K562 (cell line): ENCODE data around the gene IGF2R. TPM values are rescaled to one million over a fixed set of nuclear protein-coding genes. Genes with fewer than 3 reads are reported as not detected.

Experiments used
- ATAC-seq: fragments of 200-7000 bp; cut with Tn5 transposase; 3 replicates; pipeline ENCODE4 v1.9.1; 2020; ENCODE audit warnings: moderate library complexity
- BruUV-seq: library from RNA; stranded (reverse); fragments of 400-500 nt; replicated peaks from 2 replicates; lab custom pipeline; 2021; lab: Mats Ljungman, UMichigan
- CTCF ChIA-PET: fragments of 300-600 bp; formaldehyde crosslinking; extraction: SDS; loops from one replicate; lab custom pipeline; 2021; ENCODE audit warnings: low intra/inter-chr PET ratio; lab: Yijun Ruan, JAX
- POLR2A ChIA-PET: fragments of 300-600, 350-650 bp; sonication (Branson Sonifier 250); formaldehyde crosslinking; extraction: SDS; loops from one replicate; lab custom pipeline; 2021; ENCODE audit warnings: antibody characterized with exemption, inconsistent platforms; lab: Yijun Ruan, JAX
- DNase-seq, 4 experiments: peaks; one replicate each; pipeline versions ENCODE4 v3.0.0 to v3.0.0-alpha.2; 2011 to 2018; ENCODE audit warnings: low spot score in 3 of 4, mixed read lengths in 3 of 4; ENCODE audit errors: extremely low read depth in 1 of 4
- FAIRE-seq: peaks from 2 replicates; lab custom pipeline; 2011; peaks lifted over from hg19 to GRCh38; lab: Jason Lieb, UNC
- H2AFZ ChIP-seq: 2 replicates; pipeline ENCODE4 v1.6.0; 2011; ENCODE audit warnings: low read depth, low read length, control low read depth, inconsistent platforms
- H3K27ac ChIP-seq: fragments of 200-600 bp; 3 replicates; pipeline ENCODE4 v1.8.0; 2011; ENCODE audit warnings: low read depth, mild to moderate bottlenecking, control low read depth, inconsistent platforms, low read length, moderate library complexity, mixed read lengths; ENCODE audit errors: extremely low read depth
- H3K27me3 ChIP-seq, 2 experiments: fragments of 300-600 bp in 1 of 2; 2 replicates in 1 of 2; 3 replicates in 1 of 2; pipeline versions ENCODE4 v1.6.0 to v1.8.0; 2011; ENCODE audit warnings: inconsistent platforms in 2 of 2, low read length in 2 of 2, mild to moderate bottlenecking in 1 of 2, mixed read lengths in 1 of 2, moderate library complexity in 1 of 2; ENCODE audit not compliant: control insufficient read depth in 2 of 2, insufficient read depth in 2 of 2
- H3K36me3 ChIP-seq: fragments of 300-600 bp; 3 replicates; pipeline ENCODE4 v1.8.0; 2011; ENCODE audit warnings: mild to moderate bottlenecking, low read length, inconsistent platforms; ENCODE audit not compliant: control insufficient read depth, insufficient read depth
- H3K4me1 ChIP-seq, 2 experiments: fragments of 200-600 bp in 1 of 2; replicated peaks in 1 of 2; 2 replicates in 1 of 2; 3 replicates in 1 of 2; pipeline versions ENCODE4 v1.5.1 to v1.8.0; 2011; ENCODE audit warnings: inconsistent platforms in 2 of 2, low read length in 2 of 2, mild to moderate bottlenecking in 1 of 2, mixed read lengths in 1 of 2, moderate library complexity in 1 of 2; ENCODE audit not compliant: control insufficient read depth in 2 of 2, insufficient read depth in 2 of 2
- H3K4me2 ChIP-seq: 2 replicates; pipeline ENCODE4 v1.6.1; 2011; ENCODE audit warnings: low read length, control low read depth, inconsistent platforms, mixed read lengths; ENCODE audit not compliant: insufficient read depth
- H3K4me3 ChIP-seq: fragments of 200-600 bp; sonication (generic), shearing (Covaris generic); 2 replicates; pipeline ENCODE4 v1.5.1; 2016; ENCODE audit warnings: control low read depth, inconsistent platforms
- H3K79me2 ChIP-seq: fragments of 200-600 bp; 3 replicates; pipeline ENCODE4 v1.8.0; 2011; ENCODE audit warnings: low read length, inconsistent platforms; ENCODE audit not compliant: control insufficient read depth, insufficient read depth
- H3K9ac ChIP-seq, 2 experiments: 2 replicates each; pipeline versions ENCODE4 v1.6.0 to v1.6.1; 2011; ENCODE audit warnings: low read depth in 2 of 2, low read length in 2 of 2, control low read depth in 1 of 2, inconsistent platforms in 1 of 2, mild to moderate bottlenecking in 1 of 2, mixed read lengths in 1 of 2; ENCODE audit not compliant: insufficient read depth in 1 of 2
- H3K9me1 ChIP-seq: one replicate; pipeline ENCODE4 v1.6.0; 2011; ENCODE audit warnings: inconsistent platforms, mild to moderate bottlenecking, low read length, moderate library complexity; ENCODE audit not compliant: control insufficient read depth, insufficient read depth
- H3K9me3 ChIP-seq: replicated peaks from 2 replicates; pipeline ENCODE4 v1.5.1; 2011; ENCODE audit warnings: low read depth, low read length, inconsistent platforms; ENCODE audit not compliant: control insufficient read depth, insufficient read depth
- H4K20me1 ChIP-seq: replicated peaks from 2 replicates; pipeline ENCODE4 v1.6.1; 2011; ENCODE audit warnings: low read length, inconsistent platforms, mixed read lengths; ENCODE audit not compliant: control insufficient read depth, insufficient read depth
- HDAC3 ChIP-seq: fragments of 450-650 bp; IDR thresholded peaks from 2 replicates; pipeline ENCODE4 v1.6.1; 2018; ENCODE audit warnings: borderline replicate concordance, mild to moderate bottlenecking, moderate library complexity; ENCODE audit not compliant: partially characterized antibody
- SP1 ChIP-seq: sonication (generic); formaldehyde crosslinking; IDR thresholded peaks from 2 replicates; pipeline ENCODE4 v1.8.1; 2022; ENCODE audit warnings: mild to moderate bottlenecking, missing genetic modification reagents
- TEAD4 ChIP-seq, 2 experiments: sonication (generic) in 1 of 2; formaldehyde crosslinking in 1 of 2; IDR thresholded peaks; 2 replicates each; pipeline versions ENCODE4 v1.6.1 to v1.8.0; 2012 to 2022; ENCODE audit warnings: borderline replicate concordance in 1 of 2, inconsistent platforms in 1 of 2, low read length in 1 of 2, mild to moderate bottlenecking in 1 of 2, missing genetic modification reagents in 1 of 2
- ZFP1 ChIP-seq: fragments of 450-650 bp; formaldehyde crosslinking; IDR thresholded peaks from 2 replicates; pipeline ENCODE4 v1.4.0; 2020; ENCODE audit warnings: mild to moderate bottlenecking, mixed read lengths
- ZNF184 ChIP-seq: sonication (generic); formaldehyde crosslinking; IDR thresholded peaks from 2 replicates; pipeline ENCODE4 v1.5.0; 2020; ENCODE audit warnings: missing genetic modification reagents
- ZNF644 ChIP-seq: fragments of 200-800 bp; sonication (Bioruptor generic); IDR thresholded peaks from 2 replicates; pipeline ENCODE4 v1.6.1; 2016; ENCODE audit warnings: low read depth, missing genetic modification characterization, missing compliant biosample characterization
- WGBS: fragments of 100-300 bp; shearing (Covaris generic); methylation state at CpG from one replicate; pipeline ENCODE4 v1.1.6; 2016; ENCODE audit warnings: low coverage, mixed read lengths; ENCODE audit not compliant: insufficient coverage; ENCODE audit errors: missing lambda C conversion rate; 5-methylcytosine and 5-hydroxymethylcytosine counted together
- in situ Hi-C: fragments of 300-500 bp; cut with MboI; formaldehyde crosslinking; loops from 4 replicates; pipeline ENCODE4 v1.15.0; 2018; ENCODE audit warnings: inconsistent platforms, mixed read lengths
- intact Hi-C: fragments of 100-400 bp; cut with micrococcal nuclease; formaldehyde crosslinking; loops from 2 replicates; pipeline ENCODE4 v1.14.2; 2022
- polyA plus RNA-seq, 8 experiments: library from polyadenylated mRNA; depleted of rRNA in 4 of 8; stranded (reverse) in 5 of 8; unstranded in 3 of 8; fragments of >200 nt; fragmentation: Nextera tagmentation in 2 of 8; fragmentation: Illumina TruSeq in 1 of 8; extraction: Ambion mirVana in 2 of 8; extraction: Trizol in 1 of 8; gene quantifications; 2 replicates each; pipeline versions ENCODE4 v1.2.1 to v1.2.3, GENCODE V29; 2011 to 2014; ENCODE audit warnings: inconsistent platforms in 1 of 8, missing spikeins in 1 of 8
- total RNA-seq, 7 experiments: library from RNA; depleted of rRNA in 6 of 7; stranded (reverse); fragments of >200 nt in 6 of 7; fragmentation: Illumina TruSeq in 2 of 7; extraction: Trizol in 2 of 7; gene quantifications; 2 replicates each; pipeline versions ENCODE4 v1.2.1 to v1.2.3, GENCODE V29; 2011 to 2021; ENCODE audit warnings: low replicate concordance in 1 of 7
- TF ChIP-seq, protein P1 (sequence below), 3 experiments: IDR thresholded peaks in 2 of 3; conservative IDR thresholded peaks in 1 of 3; 2 replicates each; pipeline ENCODE4 v1.5.1; 2011 to 2012; ENCODE audit warnings: low read length in 3 of 3, mild to moderate bottlenecking in 3 of 3, control low read depth in 2 of 3, improper control_type of control experiment in 1 of 3, inconsistent platforms in 1 of 3, low read depth in 1 of 3, mixed read lengths in 1 of 3, moderate library complexity in 1 of 3; ENCODE audit not compliant: insufficient read depth in 2 of 3

The IGF2R gene
- total and polyA plus RNA-seq, 9 of the 15 experiments (the other 6 are each of a cell fraction or from before 2014, with no cell fraction given): 3.5 to 92.3 (median 34.5) TPM

DNA sequence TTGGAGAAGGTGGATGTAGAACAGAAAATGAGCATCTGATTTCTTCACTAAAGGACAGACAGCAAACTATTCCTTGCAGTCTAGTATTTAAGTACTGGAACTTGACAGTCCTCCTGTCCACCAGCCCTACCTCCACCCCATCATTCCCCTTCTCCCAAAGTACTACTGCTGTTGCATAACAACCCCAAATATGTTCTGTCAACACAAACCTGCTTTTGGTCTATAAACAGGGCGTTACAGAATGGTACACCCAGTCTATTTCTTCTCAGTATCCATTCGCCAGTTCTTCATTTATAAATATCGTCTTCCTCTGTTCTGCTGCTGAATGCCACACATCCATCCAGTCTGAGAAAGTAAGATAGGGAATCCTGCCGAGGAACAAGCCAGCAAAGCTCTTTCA, 125.1 kb downstream of the IGF2R start:
- H3K9me3 ChIP-seq: no peaks in the 10 kb centered on the region
- ATAC-seq (no peak), FAIRE-seq (no peak), DNase-seq (no peak)
- no peaks in the 10 kb centered on the region for H3K79me2 ChIP-seq
- no peak overlapping the region for H3K4me3 ChIP-seq
- CTCF ChIA-PET: no interaction called here
- H3K4me2 ChIP-seq: no peak overlapping the region
- H3K27me3 ChIP-seq: no peaks in the 10 kb centered on the region
- no peaks in the 10 kb centered on the region for H3K4me1 ChIP-seq
- no peaks in the 10 kb centered on the region for H4K20me1 ChIP-seq
- no peaks in the 10 kb centered on the region for H3K9me1 ChIP-seq
- TF ChIP-seq SP1 (CRISPR knock-in tag): no peak
- no TSS peak for BruUV-seq
- POLR2A ChIA-PET: no interaction called here
- H3K27ac ChIP-seq: no peak overlapping the region
- intact Hi-C loops: no loop called here
- H3K9ac ChIP-seq: no peak overlapping the region
- 93% methylated on average over 4 of the region's 4 CpGs for WGBS
- in situ Hi-C loops: no loop called here
- H2AFZ ChIP-seq: no peak overlapping the region
- H3K36me3 ChIP-seq: peaks cover 91% of the 10 kb centered on the region

DNA sequence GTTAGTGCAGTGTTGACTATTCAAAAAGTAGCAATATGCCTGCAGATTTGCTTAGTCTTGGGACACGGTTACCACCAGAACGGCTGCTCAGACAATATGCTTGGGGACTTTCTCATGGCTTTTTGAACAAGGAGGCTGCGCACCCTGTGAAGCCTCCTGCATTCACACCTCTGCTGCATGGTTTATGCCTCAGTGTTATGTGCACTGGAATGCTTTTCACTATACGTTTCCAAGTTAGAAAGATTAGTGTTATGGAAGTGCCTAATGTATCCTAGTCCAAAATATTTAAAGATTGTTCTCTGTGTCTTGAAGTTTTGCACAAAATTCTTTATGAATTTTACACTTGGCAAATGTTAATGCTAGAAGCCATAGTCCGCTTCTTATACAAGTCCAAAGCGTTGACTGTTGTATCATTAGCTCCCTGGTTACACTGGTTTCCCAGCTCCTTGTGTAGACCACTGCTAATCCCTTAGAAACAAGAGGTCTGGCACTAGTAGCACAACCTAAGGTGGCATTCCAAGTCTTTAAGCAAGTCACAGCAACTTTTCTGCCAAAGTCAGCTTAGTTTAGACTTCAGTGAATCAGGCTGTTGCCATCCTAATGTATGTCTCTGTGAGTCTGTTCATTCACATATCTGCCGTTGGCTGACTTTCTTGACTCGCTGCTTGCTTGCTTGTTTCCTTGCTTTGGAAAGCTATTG, 126.4 kb downstream of the IGF2R start:
- 94% methylated on average over 8 of the region's 8 CpGs for WGBS

More for the DNA sequence above, 126.4 kb downstream of the IGF2R start:
- TF ChIP-seq ZNF644 (tag) (no peak), ZNF184 (CRISPR knock-in tag) (no peak), HDAC3 (no peak), ZFP1 (CRISPR knock-in tag) (no peak), TEAD4 (IDR thresholded peaks at IDR 0.05; ENCODE audit: low read length) (no peak), TEAD4 (CRISPR knock-in tag; IDR thresholded peaks at IDR 0.05; ENCODE audit: borderline replicate concordance) (no peak)
- TF ChIP-seq, protein P1, sequence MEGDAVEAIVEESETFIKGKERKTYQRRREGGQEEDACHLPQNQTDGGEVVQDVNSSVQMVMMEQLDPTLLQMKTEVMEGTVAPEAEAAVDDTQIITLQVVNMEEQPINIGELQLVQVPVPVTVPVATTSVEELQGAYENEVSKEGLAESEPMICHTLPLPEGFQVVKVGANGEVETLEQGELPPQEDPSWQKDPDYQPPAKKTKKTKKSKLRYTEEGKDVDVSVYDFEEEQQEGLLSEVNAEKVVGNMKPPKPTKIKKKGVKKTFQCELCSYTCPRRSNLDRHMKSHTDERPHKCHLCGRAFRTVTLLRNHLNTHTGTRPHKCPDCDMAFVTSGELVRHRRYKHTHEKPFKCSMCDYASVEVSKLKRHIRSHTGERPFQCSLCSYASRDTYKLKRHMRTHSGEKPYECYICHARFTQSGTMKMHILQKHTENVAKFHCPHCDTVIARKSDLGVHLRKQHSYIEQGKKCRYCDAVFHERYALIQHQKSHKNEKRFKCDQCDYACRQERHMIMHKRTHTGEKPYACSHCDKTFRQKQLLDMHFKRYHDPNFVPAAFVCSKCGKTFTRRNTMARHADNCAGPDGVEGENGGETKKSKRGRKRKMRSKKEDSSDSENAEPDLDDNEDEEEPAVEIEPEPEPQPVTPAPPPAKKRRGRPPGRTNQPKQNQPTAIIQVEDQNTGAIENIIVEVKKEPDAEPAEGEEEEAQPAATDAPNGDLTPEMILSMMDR (IDR thresholded peaks at IDR 0.05 in 2 of 3, conservative IDR thresholded peaks at IDR 0.05 in 1 of 3; ENCODE audit: insufficient read depth in 2 of 3, low read depth in 1 of 3, low read length in 3 of 3): no peak
- in situ Hi-C loops (no loop called here), intact Hi-C loops (no loop called here)
- H4K20me1 ChIP-seq: no peaks in the 10 kb centered on the region
- CTCF ChIA-PET: no interaction called here
- FAIRE-seq (no peak), DNase-seq (no peak), ATAC-seq (no peak)
- H3K79me2 ChIP-seq: no peaks in the 10 kb centered on the region
- H3K27ac ChIP-seq: no peak overlapping the region
- H3K9me1 ChIP-seq: no peaks in the 10 kb centered on the region
- no TSS peak for BruUV-seq
- no peaks in the 10 kb centered on the region for H3K9me3 ChIP-seq
- no peak overlapping the region for H3K4me3 ChIP-seq
- peaks cover 87% of the 10 kb centered on the region for H3K36me3 ChIP-seq
- H2AFZ ChIP-seq: no peak overlapping the region
- POLR2A ChIA-PET: interaction anchor here (0.8 kb wide), 1 partner anchor 39 kb away, joined by 3 read pairs; no protein-coding TSS in a partner anchor
- no peak overlapping the region for H3K9ac ChIP-seq
- H3K4me1 ChIP-seq: peaks cover 3 to 8% of the 10 kb centered on the region in 2 experiments; a peak in 4 of 5 replicates
- no peak overlapping the region for H3K4me2 ChIP-seq
- H3K27me3 ChIP-seq: no peaks in the 10 kb centered on the region
